HL-60 (cell line): ENCODE results near the gene ANKRD17.

Experiments
- DNase-seq, 2 experiments: peaks; one replicate each; pipeline ENCODE4 v3.0.0-alpha.2; 2010 to 2020; ENCODE audit warnings: low read depth in 1 of 2, low spot score in 1 of 2
- H3K27ac ChIP-seq: fragments of 250-450 bp; sonication (Bioruptor Pico); replicated peaks from 2 replicates; pipeline ENCODE4 v1.5.1; 2020; ENCODE audit warnings: mild to moderate bottlenecking, moderate library complexity
- H3K27me3 ChIP-seq: fragments of 250-450 bp; sonication (Bioruptor Pico); 2 replicates; pipeline ENCODE4 v1.5.1; 2021; ENCODE audit warnings: mild to moderate bottlenecking, moderate library complexity; ENCODE audit not compliant: insufficient read depth, poor library complexity, severe bottlenecking
- H3K4me3 ChIP-seq: replicated peaks from 2 replicates; pipeline ENCODE4 v1.5.1; 2011; ENCODE audit warnings: mild to moderate bottlenecking, control low read depth, low read length; ENCODE audit not compliant: insufficient read depth
- GABPA ChIP-seq: IDR thresholded peaks from 2 replicates; pipeline ENCODE4 v1.6.1; 2012; ENCODE audit warnings: low read depth
- POLR2AphosphoS5 ChIP-seq: IDR thresholded peaks from 2 replicates; pipeline ENCODE4 v1.6.1; 2012; ENCODE audit warnings: low read depth
- SPI1 ChIP-seq: IDR thresholded peaks from 2 replicates; pipeline ENCODE4 v1.6.1; 2012; ENCODE audit warnings: low read depth, mild to moderate bottlenecking, borderline replicate concordance
- TF ChIP-seq, protein P1 (sequence below): IDR thresholded peaks from 2 replicates; pipeline ENCODE4 v1.6.1; 2012; ENCODE audit warnings: low read depth; ENCODE audit not compliant: insufficient replicate concordance
- TF ChIP-seq, protein P2 (sequence below): IDR thresholded peaks from one replicate; pipeline ENCODE4 v1.5.1; 2011; ENCODE audit warnings: low read length, control low read depth, inconsistent platforms; ENCODE audit not compliant: insufficient read depth

The ANKRD17 gene

DNA sequence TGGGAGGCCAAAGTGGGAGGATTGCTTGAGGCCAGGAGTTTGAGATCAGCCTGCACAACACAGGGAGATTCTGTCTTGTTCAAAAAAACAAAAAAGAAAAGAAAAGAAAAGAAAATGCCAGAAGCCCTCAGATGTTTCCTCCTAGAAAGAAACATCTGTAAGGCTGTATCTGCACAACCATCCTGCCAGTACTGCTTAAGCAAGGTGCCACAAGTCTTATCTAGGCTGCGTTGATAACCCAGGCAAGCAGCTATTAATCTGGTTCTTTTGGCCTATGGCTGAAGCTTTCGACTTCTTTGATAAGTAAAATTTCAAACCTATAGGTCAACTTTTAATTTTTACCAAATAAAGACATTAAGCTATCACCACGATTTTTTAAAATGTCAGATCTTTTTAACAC, 192.2 kb downstream of the ANKRD17 start:
- H3K27ac ChIP-seq = no peak overlapping the region
- TF ChIP-seq, protein P1, sequence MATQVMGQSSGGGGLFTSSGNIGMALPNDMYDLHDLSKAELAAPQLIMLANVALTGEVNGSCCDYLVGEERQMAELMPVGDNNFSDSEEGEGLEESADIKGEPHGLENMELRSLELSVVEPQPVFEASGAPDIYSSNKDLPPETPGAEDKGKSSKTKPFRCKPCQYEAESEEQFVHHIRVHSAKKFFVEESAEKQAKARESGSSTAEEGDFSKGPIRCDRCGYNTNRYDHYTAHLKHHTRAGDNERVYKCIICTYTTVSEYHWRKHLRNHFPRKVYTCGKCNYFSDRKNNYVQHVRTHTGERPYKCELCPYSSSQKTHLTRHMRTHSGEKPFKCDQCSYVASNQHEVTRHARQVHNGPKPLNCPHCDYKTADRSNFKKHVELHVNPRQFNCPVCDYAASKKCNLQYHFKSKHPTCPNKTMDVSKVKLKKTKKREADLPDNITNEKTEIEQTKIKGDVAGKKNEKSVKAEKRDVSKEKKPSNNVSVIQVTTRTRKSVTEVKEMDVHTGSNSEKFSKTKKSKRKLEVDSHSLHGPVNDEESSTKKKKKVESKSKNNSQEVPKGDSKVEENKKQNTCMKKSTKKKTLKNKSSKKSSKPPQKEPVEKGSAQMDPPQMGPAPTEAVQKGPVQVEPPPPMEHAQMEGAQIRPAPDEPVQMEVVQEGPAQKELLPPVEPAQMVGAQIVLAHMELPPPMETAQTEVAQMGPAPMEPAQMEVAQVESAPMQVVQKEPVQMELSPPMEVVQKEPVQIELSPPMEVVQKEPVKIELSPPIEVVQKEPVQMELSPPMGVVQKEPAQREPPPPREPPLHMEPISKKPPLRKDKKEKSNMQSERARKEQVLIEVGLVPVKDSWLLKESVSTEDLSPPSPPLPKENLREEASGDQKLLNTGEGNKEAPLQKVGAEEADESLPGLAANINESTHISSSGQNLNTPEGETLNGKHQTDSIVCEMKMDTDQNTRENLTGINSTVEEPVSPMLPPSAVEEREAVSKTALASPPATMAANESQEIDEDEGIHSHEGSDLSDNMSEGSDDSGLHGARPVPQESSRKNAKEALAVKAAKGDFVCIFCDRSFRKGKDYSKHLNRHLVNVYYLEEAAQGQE = no peak
- no peak for TF ChIP-seq POLR2AphosphoS5
- TF ChIP-seq, protein P2, sequence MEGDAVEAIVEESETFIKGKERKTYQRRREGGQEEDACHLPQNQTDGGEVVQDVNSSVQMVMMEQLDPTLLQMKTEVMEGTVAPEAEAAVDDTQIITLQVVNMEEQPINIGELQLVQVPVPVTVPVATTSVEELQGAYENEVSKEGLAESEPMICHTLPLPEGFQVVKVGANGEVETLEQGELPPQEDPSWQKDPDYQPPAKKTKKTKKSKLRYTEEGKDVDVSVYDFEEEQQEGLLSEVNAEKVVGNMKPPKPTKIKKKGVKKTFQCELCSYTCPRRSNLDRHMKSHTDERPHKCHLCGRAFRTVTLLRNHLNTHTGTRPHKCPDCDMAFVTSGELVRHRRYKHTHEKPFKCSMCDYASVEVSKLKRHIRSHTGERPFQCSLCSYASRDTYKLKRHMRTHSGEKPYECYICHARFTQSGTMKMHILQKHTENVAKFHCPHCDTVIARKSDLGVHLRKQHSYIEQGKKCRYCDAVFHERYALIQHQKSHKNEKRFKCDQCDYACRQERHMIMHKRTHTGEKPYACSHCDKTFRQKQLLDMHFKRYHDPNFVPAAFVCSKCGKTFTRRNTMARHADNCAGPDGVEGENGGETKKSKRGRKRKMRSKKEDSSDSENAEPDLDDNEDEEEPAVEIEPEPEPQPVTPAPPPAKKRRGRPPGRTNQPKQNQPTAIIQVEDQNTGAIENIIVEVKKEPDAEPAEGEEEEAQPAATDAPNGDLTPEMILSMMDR = no peak
- TF ChIP-seq GABPA = no peak
- TF ChIP-seq SPI1 = no peak
- H3K27me3 ChIP-seq = no peaks in the 10 kb centered on the region
- no peak overlapping the region for H3K4me3 ChIP-seq
- no peak for DNase-seq

DNA sequence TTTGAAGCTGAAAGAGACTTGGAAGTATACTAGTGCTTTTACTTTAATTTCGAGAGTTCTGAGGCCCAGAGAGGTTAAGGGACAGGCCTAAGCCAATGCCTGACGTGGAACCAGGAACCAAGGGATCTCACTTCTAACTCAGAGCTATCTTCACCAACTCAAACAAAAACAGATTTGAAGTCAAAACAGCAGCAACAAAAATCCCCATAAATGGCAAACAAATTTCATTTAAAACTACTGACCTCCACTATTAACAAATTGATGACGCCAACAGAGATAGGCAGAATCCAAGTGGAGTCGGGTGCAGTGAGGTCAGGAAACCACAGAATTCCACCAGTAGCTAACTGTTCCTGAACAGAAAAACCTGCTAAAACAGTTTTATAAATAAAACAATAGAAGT, 194.1 kb downstream of the ANKRD17 start:
- H3K4me3 ChIP-seq = no peak overlapping the region
- no peaks in the 10 kb centered on the region for H3K27me3 ChIP-seq
- no peak for DNase-seq
- TF ChIP-seq, protein P1 = no peak
- TF ChIP-seq POLR2AphosphoS5 = no peak
- no peak overlapping the region for H3K27ac ChIP-seq

DNA sequence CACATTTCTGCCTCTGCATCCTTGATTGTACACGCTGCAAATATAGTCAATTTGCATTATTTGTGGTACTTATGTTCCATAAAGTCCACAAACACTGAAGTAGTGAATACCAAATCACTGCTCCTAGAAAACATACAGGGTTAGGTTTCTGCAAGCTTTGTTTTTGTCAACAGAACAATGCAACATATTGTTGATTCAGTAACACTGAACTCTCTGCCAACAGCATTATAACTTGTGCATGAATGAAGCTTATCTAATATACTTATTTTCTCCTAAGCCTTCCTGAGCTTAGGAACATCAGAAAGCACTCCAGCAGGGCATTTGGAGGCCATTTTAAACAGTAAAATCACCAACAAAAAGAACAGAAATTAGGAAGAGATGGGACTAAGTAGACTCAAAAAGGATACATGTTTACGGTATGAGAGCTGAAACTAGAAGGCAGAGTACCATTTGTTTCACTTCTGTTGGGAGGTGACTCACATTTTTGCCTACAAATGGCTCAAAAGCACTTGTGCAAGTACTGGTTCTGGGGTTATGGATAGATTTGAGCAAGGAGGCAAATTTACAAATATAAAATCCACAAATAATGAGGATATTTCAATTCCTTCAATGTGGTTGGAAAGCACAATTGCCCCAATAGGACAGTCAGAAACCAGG, 203.2 kb downstream of the ANKRD17 start:
- H3K4me3 ChIP-seq = no peak overlapping the region
- no peak for TF ChIP-seq POLR2AphosphoS5
- DNase-seq = no peak
- no peak overlapping the region for H3K27ac ChIP-seq
- no peaks in the 10 kb centered on the region for H3K27me3 ChIP-seq

DNA sequence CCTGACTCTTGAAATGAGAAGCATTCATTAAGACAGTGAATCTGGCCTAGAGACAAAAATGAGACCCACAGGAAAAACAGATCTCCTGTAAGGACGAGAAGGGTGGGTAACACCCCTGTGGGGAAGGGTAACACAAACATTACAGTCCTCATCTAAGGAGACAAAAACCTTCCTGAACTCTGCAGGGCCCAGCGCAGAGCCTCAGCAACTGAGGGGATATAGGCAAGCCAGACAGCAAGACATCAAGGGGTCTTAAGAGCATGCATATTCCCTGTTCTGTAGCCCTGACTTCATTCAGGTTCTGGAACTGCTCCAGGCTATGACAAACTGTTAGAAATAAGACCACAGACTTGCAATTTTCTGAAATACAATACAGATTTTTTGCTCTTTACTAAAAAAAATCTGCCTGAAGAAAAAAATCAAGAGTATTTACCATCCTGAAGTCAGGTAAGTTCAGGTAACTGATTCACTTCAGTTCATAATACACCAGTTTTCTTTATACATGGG, 204.6 kb downstream of the ANKRD17 start:
- no peak overlapping the region for H3K4me3 ChIP-seq
- H3K27ac ChIP-seq = no peak overlapping the region
- no peak for DNase-seq
- TF ChIP-seq, protein P1 = no peak
- TF ChIP-seq POLR2AphosphoS5 (no peak), SPI1 (no peak), GABPA (no peak)
- TF ChIP-seq, protein P2 = no peak
- no peaks in the 10 kb centered on the region for H3K27me3 ChIP-seq
